Measurements from ENCODE around the gene ZMYND11.

The ZMYND11 gene

GRCh38 chr10:274866-275265 is 139.6 kb downstream of the ZMYND11 start:
- Histone ChIP-seq H3K4me3 (no peak overlapping the region), H3K27ac (no peak overlapping the region)

GRCh38 chr10:275680-276079 is 140.4 kb downstream of the ZMYND11 start:
- no peak overlapping the region for H3K27ac ChIP-seq
- no peak overlapping the region for H3K4me3 ChIP-seq

- no peak overlapping the region for H3K27ac ChIP-seq
- H3K4me3 ChIP-seq: no peak overlapping the region
Observed at GRCh38 chr10:277963-278362, 142.7 kb downstream of the ZMYND11 start.

DNA sequence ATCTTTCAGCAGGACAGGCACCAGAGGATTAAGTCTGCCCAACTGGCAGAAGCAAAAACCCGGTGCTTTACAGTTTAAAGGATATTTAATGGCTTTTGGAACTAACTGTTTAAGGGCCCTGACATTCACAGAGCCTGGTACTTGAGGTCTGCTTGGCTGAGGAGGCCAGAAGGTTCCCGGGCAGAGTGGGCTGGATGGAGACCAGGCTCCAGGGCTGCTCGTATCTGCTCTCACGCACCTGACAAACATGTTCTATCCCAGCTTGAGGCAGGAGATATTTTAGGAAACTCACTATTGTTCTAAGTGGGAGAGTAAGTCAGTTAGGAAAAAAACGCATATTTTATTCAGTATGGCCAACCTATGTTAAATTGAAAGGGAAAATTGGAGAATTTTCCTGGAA is 143.5 kb downstream of the ZMYND11 start:
- H3K27ac ChIP-seq: no peak overlapping the region
- H3K4me3 ChIP-seq: no peak overlapping the region

- Histone ChIP-seq H3K4me3 (no peak overlapping the region), H3K27ac (no peak overlapping the region)
Observed at GRCh38 chr10:279232-279631, 144.0 kb downstream of the ZMYND11 start.

DNA sequence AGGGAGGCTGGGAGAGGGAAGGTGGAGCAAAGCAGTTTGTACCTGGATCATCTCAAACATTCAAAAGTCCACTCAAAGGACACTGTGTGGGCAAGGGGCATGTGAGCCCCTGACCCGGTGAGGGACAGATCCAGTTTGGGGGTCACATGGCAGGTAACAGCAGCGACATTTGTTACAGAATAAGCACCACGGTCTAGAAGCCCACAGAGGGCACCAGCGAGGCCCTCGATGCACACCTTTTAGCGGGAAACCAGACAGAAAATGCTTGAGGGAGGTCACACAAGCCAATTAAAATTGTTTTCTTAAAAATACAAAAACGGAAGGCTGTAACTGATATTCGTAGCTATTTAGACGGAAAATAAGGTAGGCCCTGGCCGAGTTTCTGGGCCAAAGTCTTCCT is 144.4 kb downstream of the ZMYND11 start:
- no peak overlapping the region for H3K4me3 ChIP-seq
- no peak overlapping the region for H3K27ac ChIP-seq

GRCh38 chr10:282294-283139 is 147.3 kb downstream of the ZMYND11 start:
- Histone ChIP-seq H3K27ac (no peak overlapping the region), H3K4me3 (no peak overlapping the region)

GRCh38 chr10:283140-283479 is 147.9 kb downstream of the ZMYND11 start:
- Histone ChIP-seq H3K4me3 (no peak overlapping the region), H3K27ac (no peak overlapping the region)

DNA sequence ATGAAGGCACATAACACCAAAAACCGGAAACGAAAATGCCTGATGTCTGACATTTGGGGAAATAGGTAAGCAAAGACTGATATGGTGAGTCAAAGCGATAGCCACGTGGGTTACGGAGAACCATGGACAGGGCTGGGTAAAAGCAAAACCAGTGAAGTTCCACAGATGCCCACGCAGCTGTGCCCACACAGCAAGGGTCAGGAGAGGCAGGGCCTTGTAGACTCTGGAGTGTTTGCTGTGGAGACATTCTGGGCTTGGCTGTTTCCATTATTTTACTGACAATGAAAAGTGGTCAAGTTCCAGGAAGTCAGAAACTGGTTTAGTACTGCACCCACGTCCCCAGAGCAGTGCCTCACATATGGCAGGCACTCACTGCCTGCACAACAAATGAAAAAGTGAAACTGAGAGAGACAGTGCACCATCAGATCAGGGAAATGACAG is 148.7 kb downstream of the ZMYND11 start:
- Histone ChIP-seq H3K4me3 (no peak overlapping the region), H3K27ac (no peak overlapping the region)

GRCh38 chr10:285216-285615 is 150.0 kb downstream of the ZMYND11 start:
- Histone ChIP-seq H3K27ac (no peak overlapping the region), H3K4me3 (no peak overlapping the region)

DNA sequence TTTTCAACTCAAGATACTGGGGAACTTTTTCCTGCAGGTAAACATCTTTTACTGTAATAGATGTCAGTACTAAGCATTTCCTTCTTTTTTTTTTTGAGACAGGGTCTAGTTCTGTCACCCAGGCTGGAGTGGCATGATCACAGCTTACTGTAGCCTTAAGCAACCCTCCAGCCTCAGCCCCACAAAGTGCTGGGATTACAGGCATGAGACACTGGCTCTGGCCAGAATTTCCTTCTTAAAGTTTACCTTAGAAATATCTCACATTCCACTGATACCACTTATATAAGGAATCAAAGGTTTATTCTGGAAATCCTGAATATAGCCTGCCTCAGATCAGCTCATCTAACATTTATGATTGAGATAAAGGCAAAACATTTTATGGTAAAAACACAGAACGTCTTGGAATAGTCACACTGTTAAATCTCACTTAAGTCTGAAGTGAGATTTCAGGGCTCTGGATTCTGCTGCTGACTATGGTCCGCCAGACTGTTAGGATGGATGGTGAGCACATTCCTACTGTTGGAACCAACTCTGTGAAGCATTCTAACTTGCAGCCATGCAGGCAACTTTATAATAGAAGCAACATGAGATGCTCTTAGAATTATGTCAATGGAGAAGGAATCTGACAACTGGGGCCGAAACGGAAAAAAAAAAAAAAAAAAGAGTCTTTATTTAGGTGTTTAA is 151.9 kb downstream of the ZMYND11 start:
- Histone ChIP-seq H3K27ac (no peak overlapping the region), H3K4me3 (no peak overlapping the region)

DNA sequence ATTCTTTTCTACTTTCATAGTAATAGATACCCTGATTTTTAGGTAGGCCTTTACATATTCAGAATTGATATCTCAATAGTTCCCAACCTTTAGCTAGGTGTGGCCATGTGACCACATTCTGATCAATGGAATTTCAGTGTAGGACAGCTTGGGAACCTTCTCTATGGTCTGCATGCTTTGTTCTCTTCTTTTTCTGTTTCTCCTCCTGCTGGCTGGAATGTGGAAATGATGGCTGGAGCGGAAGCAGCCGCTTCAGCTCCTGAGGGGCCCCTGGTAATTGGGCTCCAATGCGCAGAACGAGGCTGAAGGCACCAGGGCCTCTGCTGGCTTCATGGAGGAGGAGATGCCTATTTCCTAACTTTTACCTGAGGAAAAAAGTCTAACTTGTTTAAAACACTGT is 152.6 kb downstream of the ZMYND11 start:
- H3K27ac ChIP-seq: no peak overlapping the region

GRCh38 chr10:288316-289200 is 153.3 kb downstream of the ZMYND11 start:
- no peak overlapping the region for H3K27ac ChIP-seq
- H3K4me3 ChIP-seq: no peak overlapping the region

More for the DNA sequence above, 152.6 kb downstream of the ZMYND11 start:
- H3K4me3 ChIP-seq: no peak overlapping the region

GRCh38 chr10:289581-289980 is 154.3 kb downstream of the ZMYND11 start:
- Histone ChIP-seq H3K27ac (peak overlapping the region in 2 of 21 experiments; percentile 42 to 64), H3K4me3 (no peak overlapping the region)

DNA sequence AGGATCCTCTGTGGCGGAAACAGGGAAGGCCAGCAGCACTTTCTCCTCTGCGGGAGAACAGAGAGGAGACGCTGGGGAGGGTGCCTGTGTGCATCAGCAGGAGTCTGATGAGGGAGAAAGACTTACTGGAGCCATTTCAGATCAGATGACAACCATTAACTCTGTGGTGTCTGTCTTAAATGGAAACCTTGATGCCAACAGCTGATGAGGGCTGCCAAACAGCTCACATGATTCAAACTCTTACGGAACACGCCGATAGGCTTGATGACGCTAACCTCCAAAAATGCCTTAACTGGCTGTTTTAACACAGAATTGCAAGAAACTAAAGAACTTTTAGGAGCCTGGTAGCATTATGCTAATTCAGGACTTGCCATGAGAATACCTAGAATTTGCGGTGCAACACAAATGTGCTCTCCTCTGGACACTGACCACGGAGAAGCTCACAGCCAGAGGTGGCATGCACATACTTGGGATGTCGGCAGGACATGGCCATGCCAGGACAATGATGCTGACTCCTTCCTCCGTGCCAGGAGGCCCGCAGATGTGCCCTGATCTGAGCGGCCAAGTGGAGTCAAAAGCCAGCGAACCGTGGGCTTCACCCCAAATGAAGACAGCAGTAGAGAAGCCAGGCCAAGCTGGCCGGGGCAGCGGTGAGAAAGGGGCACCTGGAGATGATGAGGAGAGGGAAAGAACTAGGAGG is 154.9 kb downstream of the ZMYND11 start:
- H3K27ac ChIP-seq: peak overlapping the region in 4 of 21 experiments; percentile 4 to 64 (median 24)
- no peak overlapping the region for H3K4me3 ChIP-seq

DNA sequence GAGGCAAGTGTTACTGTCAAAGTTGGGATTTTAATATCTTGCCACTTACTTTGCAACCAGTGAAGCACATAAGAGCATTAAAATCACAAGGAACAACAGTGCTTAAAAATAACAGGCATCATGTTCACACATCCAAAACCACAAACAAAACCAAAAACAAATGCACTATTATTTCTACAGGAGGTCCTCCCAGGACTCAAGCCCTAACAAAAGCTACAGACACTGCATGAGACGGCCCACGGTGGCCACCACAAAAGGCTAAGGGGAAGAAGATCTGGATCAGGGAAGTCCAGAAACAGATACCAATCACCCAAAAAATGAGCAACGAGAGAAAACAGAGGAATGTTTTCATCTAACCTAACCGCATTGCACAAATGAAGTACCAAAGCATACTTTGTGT is 158.4 kb downstream of the ZMYND11 start:
- no peak overlapping the region for H3K4me3 ChIP-seq
- no peak overlapping the region for H3K27ac ChIP-seq

DNA sequence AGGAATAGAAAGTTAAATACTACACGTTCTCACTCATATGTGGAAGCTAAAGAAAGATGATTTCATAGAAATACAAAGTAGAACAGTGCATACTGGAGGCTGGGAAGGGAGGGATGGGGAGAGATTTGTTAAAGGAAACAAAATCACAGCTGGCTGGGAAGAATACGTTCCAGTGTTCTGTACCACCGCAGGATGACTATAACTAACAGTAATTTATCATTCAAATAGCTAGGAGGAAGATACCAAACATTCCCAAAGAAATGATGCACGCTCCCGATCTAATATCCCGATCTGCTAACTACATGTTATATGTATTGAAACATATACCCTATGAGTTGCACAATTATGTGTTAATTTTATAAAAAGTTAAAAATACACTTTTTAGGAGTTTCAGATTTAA is 162.3 kb downstream of the ZMYND11 start:
- Histone ChIP-seq H3K27ac (peak overlapping the region in 2 of 21 experiments; percentile 16 to 21), H3K4me3 (no peak overlapping the region)

DNA sequence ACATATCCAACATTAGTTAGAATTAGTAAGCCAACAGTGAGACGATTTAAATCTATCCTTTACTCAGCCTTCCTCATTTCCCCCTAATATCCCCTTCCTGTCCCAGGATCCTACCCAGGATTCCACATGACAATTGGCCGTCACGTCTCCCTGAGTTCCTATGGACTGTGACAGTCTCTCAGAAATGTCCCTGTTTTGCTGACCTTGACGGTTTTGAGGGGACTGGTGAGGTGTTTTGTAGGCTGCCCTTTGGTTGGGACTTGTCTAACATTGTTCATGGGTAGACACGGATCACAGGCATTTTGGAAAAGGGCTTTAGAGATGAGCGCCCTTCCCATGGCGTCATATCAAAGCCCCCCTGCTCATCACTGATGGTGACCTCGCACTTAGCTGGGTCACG is 162.8 kb downstream of the ZMYND11 start:
- no peak overlapping the region for H3K4me3 ChIP-seq
- H3K27ac ChIP-seq: peak overlapping the region in 1 of 21 experiments; percentile 21

DNA sequence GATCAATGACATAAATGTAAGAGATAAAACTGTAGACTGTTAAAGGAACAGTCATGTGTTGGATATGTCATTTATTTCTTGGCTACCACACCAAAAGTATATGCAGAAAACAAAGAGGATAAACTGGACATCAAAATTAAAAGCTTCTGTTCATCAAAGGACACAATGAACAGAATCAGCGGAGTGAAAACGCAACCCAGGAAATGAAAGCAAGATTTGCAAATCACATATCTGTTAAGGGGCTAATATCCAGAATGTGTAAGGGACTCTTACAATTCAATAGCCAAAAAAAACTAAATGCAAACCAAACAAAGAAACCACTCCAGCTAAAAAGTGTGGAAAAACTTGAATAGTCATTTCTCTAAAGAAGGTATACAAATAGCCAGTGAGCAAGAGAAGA is 164.3 kb downstream of the ZMYND11 start:
- Histone ChIP-seq H3K27ac (no peak overlapping the region), H3K4me3 (no peak overlapping the region)

GRCh38 chr10:299969-300368 is 164.7 kb downstream of the ZMYND11 start:
- no peak overlapping the region for H3K4me3 ChIP-seq
- H3K27ac ChIP-seq: no peak overlapping the region
